SK-N-MC (cell line): ENCODE results near the gene USP33.
A peak's percentile ranks its signal among the peaks of the same experiment; 100 is the strongest.

Source experiments
- DNase-seq: peaks from one replicate; pipeline ENCODE4 v3.0.0-alpha.2; 2011; ENCODE audit warnings: low read depth, low spot score
- H3K27ac ChIP-seq: fragments of 200-600 bp; sonication (generic); 2 replicates; pipeline ENCODE4 v1.5.1; 2016; ENCODE audit warnings: mixed run types
- H3K36me3 ChIP-seq: fragments of 200-600 bp; sonication (generic); 2 replicates; pipeline ENCODE4 v1.6.1; 2017; ENCODE audit warnings: antibody characterized with exemption, low read length, mixed read lengths; ENCODE audit not compliant: insufficient read depth
- H3K4me3 ChIP-seq: fragments of 200-600 bp; sonication (generic); 2 replicates; pipeline ENCODE4 v1.5.1; 2016
- H3K9ac ChIP-seq: fragments of 200-600 bp; sonication (generic); 2 replicates; pipeline ENCODE4 v1.8.0; 2017; ENCODE audit warnings: mixed run types, mixed read lengths; ENCODE audit not compliant: insufficient read length
- H3K9me3 ChIP-seq: fragments of 200-600 bp; sonication (generic); 2 replicates; pipeline ENCODE4 v1.6.1; 2017; ENCODE audit warnings: low read depth, mild to moderate bottlenecking, antibody characterized with exemption, low read length, moderate library complexity, mixed read lengths
- EZH2 ChIP-seq: fragments of 200-600 bp; sonication (generic); IDR thresholded peaks from one replicate; pipeline ENCODE4 v1.6.1; 2017; ENCODE audit warnings: antibody characterized with exemption
- FOXP2 ChIP-seq: optimal IDR thresholded peaks from 2 replicates; pipeline ENCODE3; 2011; ENCODE audit warnings: mild to moderate bottlenecking, moderate library complexity; ENCODE audit not compliant: insufficient read depth; ENCODE audit errors: extremely low read length, control extremely low read depth
- POLR2AphosphoS5 ChIP-seq: IDR thresholded peaks from 2 replicates; pipeline ENCODE4 v1.6.1; 2012; ENCODE audit warnings: mild to moderate bottlenecking, low read depth, low read length, borderline replicate concordance

The USP33 gene

DNA sequence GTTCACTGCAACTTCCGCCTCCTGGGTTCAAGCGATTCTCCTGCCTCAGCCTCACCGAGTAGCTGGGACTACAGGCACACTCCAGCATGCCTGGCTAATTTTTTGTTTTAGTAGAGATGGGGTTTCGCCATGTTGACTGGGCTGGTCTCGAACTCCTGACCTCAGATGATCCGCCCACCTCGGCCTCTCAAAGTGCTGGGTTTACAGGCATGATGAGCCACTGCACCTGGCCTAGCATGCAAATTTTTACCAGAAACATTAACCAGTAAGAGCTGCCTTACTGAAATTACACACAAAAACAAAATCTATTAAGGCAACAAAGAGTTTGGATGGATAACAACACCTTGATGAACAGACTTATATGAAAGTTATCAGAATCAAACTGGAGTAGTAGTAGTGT lies 89.3 kb downstream of the USP33 start:
- TF ChIP-seq FOXP2 (no peak), POLR2AphosphoS5 (no peak), EZH2 (no peak)
- Histone ChIP-seq H3K36me3 (peaks cover 3% of the 10 kb centered on the region; the same call in 1 of the 2 replicates), H3K27ac (no peak overlapping the region), H3K9ac (no peak overlapping the region), H3K4me3 (no peak overlapping the region), H3K9me3 (no peaks in the 10 kb centered on the region)
- DNase-seq = no peak

GRCh38 chr1:77668924-77669449 lies 90.7 kb downstream of the USP33 start:
- H3K36me3 ChIP-seq = peaks cover under 1% of the 10 kb centered on the region; the same call in 1 of the 2 replicates
- no peak for DNase-seq
- no peak overlapping the region for H3K27ac ChIP-seq
- H3K4me3 ChIP-seq = no peak overlapping the region
- H3K9ac ChIP-seq = no peak overlapping the region
- no peaks in the 10 kb centered on the region for H3K9me3 ChIP-seq
- TF ChIP-seq FOXP2 = no peak
- TF ChIP-seq POLR2AphosphoS5 = no peak
- no peak for TF ChIP-seq EZH2

- Histone ChIP-seq H3K4me3 (no peak overlapping the region), H3K9me3 (no peaks in the 10 kb centered on the region), H3K36me3 (peaks cover 6% of the 10 kb centered on the region; the same call in 1 of the 2 replicates), H3K9ac (no peak overlapping the region), H3K27ac (no peak overlapping the region)
- TF ChIP-seq FOXP2 (no peak), EZH2 (no peak), POLR2AphosphoS5 (no peak)
- no peak for DNase-seq
These were observed 94.6 kb downstream of the USP33 start for GRCh38 chr1:77664939-77665516.

GRCh38 chr1:77661696-77662095 lies 98.0 kb downstream of the USP33 start:
- H3K9ac ChIP-seq = no peak overlapping the region
- peaks cover 6% of the 10 kb centered on the region; the same call in 1 of the 2 replicates for H3K36me3 ChIP-seq

DNA sequence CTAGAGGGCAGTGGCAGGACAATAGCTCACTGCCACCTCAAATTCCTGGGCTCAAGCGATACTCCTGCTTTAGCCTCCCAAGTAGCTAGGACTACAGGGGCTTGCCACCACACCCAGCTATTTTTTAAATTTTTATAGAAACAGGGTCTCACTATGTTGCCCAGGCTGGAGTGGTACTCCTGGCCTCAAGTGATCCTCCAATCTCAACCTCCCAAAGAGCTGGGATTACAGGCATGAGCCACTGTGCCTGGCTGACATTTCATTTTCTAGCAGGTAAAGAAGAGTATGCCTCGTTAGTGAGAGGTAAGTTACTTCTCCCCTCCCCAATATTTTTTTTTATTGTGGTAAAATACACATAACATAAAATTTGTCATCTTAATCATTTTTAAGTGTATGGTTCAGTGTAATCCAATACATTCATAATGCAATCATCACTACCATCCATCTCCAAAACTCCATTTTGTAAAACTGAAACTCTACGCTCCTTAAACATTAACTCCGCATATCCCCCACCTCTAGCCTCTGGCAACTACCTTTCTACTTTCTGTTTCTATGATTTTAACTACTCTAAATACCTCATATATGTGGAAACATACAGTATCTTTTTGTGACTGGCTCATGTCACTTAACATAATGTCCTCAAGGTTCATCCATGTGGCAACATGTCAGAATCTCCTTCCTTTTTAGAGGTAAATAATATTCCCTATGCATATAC lies 99.6 kb downstream of the USP33 start:
- peaks cover 7% of the 10 kb centered on the region; the same call in 1 of the 2 replicates for H3K36me3 ChIP-seq
- TF ChIP-seq POLR2AphosphoS5 = no peak
- TF ChIP-seq FOXP2 = no peak
- TF ChIP-seq EZH2 = no peak

More at GRCh38 chr1:77661696-77662095, 98.0 kb downstream of the USP33 start:
- no peak for DNase-seq
- Histone ChIP-seq H3K4me3 (no peak overlapping the region), H3K9me3 (no peaks in the 10 kb centered on the region), H3K27ac (0 out of 2 replicates have a peak overlapping the region, but pooled peaks have one; percentile 47)
- TF ChIP-seq POLR2AphosphoS5 (no peak), EZH2 (no peak), FOXP2 (no peak)

GRCh38 chr1:77658271-77658670 lies 101.4 kb downstream of the USP33 start:
- TF ChIP-seq POLR2AphosphoS5 = no peak
- TF ChIP-seq FOXP2 = no peak
- no peak for TF ChIP-seq EZH2
- H3K36me3 ChIP-seq = peaks cover 9% of the 10 kb centered on the region; the same call in 1 of the 2 replicates

More for the DNA sequence above, 99.6 kb downstream of the USP33 start:
- Histone ChIP-seq H3K4me3 (no peak overlapping the region), H3K9me3 (no peaks in the 10 kb centered on the region), H3K9ac (no peak overlapping the region), H3K27ac (no peak overlapping the region)
- no peak for DNase-seq

DNA sequence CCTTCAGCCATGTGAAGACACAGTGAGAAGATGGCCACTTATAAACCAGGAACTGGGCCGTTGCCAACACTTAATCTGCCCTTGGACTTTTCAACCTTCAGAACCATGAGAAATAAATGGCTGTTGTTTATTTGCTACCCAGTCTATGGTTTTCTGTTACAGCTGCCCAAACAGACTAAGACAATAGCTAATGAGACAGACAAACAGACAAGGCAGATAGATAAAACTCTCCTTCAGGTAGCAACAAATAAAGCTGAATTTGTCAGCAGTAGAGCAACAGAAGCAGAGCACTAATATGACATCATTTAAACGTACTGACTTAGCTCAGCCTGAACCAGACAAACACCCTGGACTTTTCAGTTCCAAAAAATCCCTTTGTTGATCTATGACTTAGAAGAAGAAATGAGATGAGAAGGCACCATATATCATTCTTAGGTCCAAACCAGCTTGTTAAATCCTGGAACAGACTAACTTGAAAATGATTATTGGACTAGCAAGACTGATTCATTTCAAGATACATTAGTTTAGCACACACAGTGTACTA lies 104.1 kb downstream of the USP33 start:
- peaks cover 5% of the 10 kb centered on the region; the same call in 1 of the 2 replicates for H3K9me3 ChIP-seq
- TF ChIP-seq EZH2 (no peak), POLR2AphosphoS5 (no peak), FOXP2 (no peak)
- H3K4me3 ChIP-seq = no peak overlapping the region
- H3K9ac ChIP-seq = no peak overlapping the region
- DNase-seq = no peak
- no peak overlapping the region for H3K27ac ChIP-seq
- H3K36me3 ChIP-seq = peaks cover 14% of the 10 kb centered on the region

More at GRCh38 chr1:77658271-77658670, 101.4 kb downstream of the USP33 start:
- H3K27ac ChIP-seq = no peak overlapping the region
- DNase-seq = no peak
- no peak overlapping the region for H3K9ac ChIP-seq
- no peaks in the 10 kb centered on the region for H3K9me3 ChIP-seq
- H3K4me3 ChIP-seq = no peak overlapping the region

- H3K4me3 ChIP-seq = no peak overlapping the region
- H3K9me3 ChIP-seq = peaks cover 14% of the 10 kb centered on the region; the same call in 1 of the 2 replicates
- no peak for TF ChIP-seq FOXP2
- TF ChIP-seq POLR2AphosphoS5 = no peak
- TF ChIP-seq EZH2 = no peak
- peaks cover 29% of the 10 kb centered on the region for H3K36me3 ChIP-seq
- no peak for DNase-seq
- H3K27ac ChIP-seq = peak overlapping the region; percentile 77
- H3K9ac ChIP-seq = no peak overlapping the region
These were observed 106.6 kb downstream of the USP33 start for GRCh38 chr1:77652970-77653516.
